ENCODE results near the gene PSMF1. TPM values are rescaled to one million over a fixed set of nuclear protein-coding genes. Genes with fewer than 3 reads are reported as not detected.

Gene PSMF1
- total RNA-seq, 1 experiment from 2014 or later: 90.8 TPM

DNA sequence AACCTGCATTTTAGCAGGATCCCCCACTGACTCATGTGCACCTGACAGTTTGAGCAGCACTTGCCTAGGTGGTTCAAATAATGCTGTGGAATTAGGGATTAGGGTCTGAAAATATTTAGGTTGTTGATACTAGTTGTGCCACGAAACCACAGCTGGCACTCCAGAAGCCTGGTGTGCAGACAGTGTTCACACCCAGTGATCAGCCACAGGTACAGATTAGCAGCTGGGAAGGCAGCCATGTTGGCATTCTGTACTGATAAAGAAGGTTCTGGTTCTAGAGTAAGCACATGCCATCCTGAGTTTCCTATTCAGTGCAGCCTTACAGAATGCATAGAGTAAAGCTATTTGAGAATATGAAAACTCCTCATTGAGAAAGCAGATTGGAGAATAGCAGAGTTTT lies 36.3 kb downstream of the PSMF1 start:
- peaks cover 7 to 24% (median 13%) of the 10 kb centered on the region in 3 experiments; a peak in 6 of 7 replicates for H3K36me3 Mint-ChIP-seq (ENCODE audit: insufficient read depth in 1 of 3, low read depth in 3 of 3)
- Histone ChIP-seq H3K27ac (ENCODE audit: insufficient read length, low read depth, low read length) (no peak overlapping the region), H3K23me2 (ENCODE audit: insufficient read length, low read depth, low read length, poor library complexity, severe bottlenecking) (no peaks in the 10 kb centered on the region), H2BK12ac (ENCODE audit: insufficient read length, low read depth, low read length) (no peak overlapping the region), H3T11ph (ENCODE audit: low read length) (no peak overlapping the region), H3K56ac (ENCODE audit: insufficient read length, low read depth, low read length) (no peak overlapping the region), H3K4me1 (ENCODE audit: insufficient read depth, low read length) (no peaks in the 10 kb centered on the region), H3K18ac (ENCODE audit: insufficient read length, low read depth, low read length) (no peak overlapping the region), H3K23ac (ENCODE audit: insufficient read length, low read depth, low read length) (no peak overlapping the region), H4K20me1 (ENCODE audit: control insufficient read depth, insufficient read depth, insufficient read length) (no peaks in the 10 kb centered on the region), H3K9me3 (ENCODE audit: control insufficient read depth, low read depth, low read length) (no peaks in the 10 kb centered on the region), H3K4me2 (ENCODE audit: insufficient read depth, insufficient read length, low read length) (no peak overlapping the region), H2AK5ac (ENCODE audit: insufficient read length, low read length) (no peak overlapping the region), H3K79me1 (ENCODE audit: insufficient read depth, low read depth, low read length, poor library complexity, severe bottlenecking) (no peaks in the 10 kb centered on the region), H4K5ac (ENCODE audit: insufficient read length, low read depth, low read length) (no peak overlapping the region), H2AFZ (ENCODE audit: low read length) (no peak overlapping the region), H3K9ac (ENCODE audit: extremely low read depth, insufficient read length, low read length) (no peak overlapping the region), H2BK5ac (ENCODE audit: insufficient read length, low read length) (no peak overlapping the region), H3K4ac (ENCODE audit: low read depth, low read length) (no peak overlapping the region), H2BK120ac (ENCODE audit: low read depth, low read length, poor library complexity, severe bottlenecking) (no peak overlapping the region), H4K8ac (replicated peaks; ENCODE audit: insufficient read length, low read depth, low read length) (no peak overlapping the region), H4K91ac (ENCODE audit: insufficient read length, low read depth, low read length) (no peak overlapping the region), H3K79me2 (ENCODE audit: insufficient read depth, low read length) (no peaks in the 10 kb centered on the region), H2BK15ac (ENCODE audit: low read depth, low read length) (no peak overlapping the region), H3K14ac (ENCODE audit: insufficient read depth, low read length) (no peak overlapping the region), H3K27me3 (ENCODE audit: insufficient read depth, low read length) (no peaks in the 10 kb centered on the region), H2BK20ac (ENCODE audit: low read depth, low read length, poor library complexity, severe bottlenecking) (no peak overlapping the region)
- H3K9me3 Mint-ChIP-seq: no peaks in the 10 kb centered on the region
- no peak for DNase-seq
- H3K27ac Mint-ChIP-seq: no peak overlapping the region
- WGBS (ENCODE audit: extremely low coverage, insufficient read length, low lambda C conversion rate): no CpG with 5 or more reads among the region's 1 CpG
- TF ChIP-seq, protein P1, sequence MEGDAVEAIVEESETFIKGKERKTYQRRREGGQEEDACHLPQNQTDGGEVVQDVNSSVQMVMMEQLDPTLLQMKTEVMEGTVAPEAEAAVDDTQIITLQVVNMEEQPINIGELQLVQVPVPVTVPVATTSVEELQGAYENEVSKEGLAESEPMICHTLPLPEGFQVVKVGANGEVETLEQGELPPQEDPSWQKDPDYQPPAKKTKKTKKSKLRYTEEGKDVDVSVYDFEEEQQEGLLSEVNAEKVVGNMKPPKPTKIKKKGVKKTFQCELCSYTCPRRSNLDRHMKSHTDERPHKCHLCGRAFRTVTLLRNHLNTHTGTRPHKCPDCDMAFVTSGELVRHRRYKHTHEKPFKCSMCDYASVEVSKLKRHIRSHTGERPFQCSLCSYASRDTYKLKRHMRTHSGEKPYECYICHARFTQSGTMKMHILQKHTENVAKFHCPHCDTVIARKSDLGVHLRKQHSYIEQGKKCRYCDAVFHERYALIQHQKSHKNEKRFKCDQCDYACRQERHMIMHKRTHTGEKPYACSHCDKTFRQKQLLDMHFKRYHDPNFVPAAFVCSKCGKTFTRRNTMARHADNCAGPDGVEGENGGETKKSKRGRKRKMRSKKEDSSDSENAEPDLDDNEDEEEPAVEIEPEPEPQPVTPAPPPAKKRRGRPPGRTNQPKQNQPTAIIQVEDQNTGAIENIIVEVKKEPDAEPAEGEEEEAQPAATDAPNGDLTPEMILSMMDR (conservative IDR thresholded peaks at IDR 0.05): no peak
- no peaks in the 10 kb centered on the region for H3K27me3 Mint-ChIP-seq (ENCODE audit: low read depth)
- no peaks in the 10 kb centered on the region for H3K4me1 Mint-ChIP-seq
- no peak overlapping the region for H3K4me3 Mint-ChIP-seq
